Suppressor macrophage (primary cell): ENCODE measurements around the gene HASPIN.

Experiments
- DNase-seq, 4 experiments: peaks; one replicate each; pipeline ENCODE4 v3.0.0-alpha.2; 2020 to 2022

Gene HASPIN

DNA sequence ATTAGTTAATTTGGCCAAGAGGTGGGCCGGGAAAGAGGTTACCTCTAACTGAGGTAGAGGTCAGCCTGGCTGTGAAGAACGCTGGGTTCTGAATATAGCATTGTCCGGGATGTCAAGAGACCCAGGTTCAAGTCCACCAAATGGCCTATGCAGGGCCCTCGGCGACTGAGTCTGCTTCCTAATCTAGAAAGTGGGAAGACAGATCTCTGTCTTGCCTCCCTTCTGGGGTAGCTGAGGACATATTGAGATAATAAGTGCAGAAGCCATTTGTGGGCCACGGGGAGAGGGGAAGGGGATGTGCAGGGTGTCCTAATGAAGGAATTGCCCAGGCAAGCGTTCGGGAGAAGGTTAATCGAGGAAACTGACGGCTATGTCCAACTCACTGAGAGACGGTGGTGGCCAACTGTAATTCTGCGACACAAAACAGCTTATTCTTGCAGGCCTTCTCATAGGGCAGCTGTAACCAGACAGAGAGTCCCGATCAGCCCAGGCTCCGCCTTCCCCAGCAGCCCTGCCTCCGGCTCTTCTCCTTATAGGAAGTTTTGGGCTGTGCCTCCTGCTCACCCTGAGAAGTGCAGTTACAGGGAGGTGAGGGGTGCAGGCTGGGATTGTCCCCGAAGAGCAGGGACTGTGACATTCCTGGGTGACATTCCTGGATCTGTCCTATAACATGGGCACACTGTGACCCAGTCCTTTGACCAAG, 15.9 kb downstream of the HASPIN start:
- no peak for DNase-seq

DNA sequence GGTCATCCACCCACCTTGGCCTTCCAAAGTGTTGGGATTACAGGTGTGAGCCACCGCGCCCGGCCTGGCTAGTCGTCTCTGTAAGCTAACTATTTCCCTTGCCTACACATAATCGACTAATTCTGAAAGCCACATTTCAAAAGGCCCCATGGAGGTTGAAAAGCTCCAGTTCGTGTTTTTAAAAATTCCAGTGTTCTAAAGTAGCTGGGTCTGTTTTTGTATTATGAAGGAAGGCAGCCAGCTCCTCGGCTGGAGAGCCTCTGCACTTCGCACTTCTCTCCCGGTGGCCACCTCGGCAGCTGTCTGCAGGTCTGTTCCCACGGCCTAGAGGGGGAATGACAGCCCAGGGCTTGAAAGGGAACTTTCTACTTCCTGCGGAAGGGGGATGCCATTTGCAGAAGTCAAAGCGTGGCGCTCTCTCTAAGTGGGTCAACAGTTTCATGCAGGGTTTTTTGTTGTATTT, 16.9 kb downstream of the HASPIN start:
- peak; percentile 82 to 93 (median 92) for DNase-seq

DNA sequence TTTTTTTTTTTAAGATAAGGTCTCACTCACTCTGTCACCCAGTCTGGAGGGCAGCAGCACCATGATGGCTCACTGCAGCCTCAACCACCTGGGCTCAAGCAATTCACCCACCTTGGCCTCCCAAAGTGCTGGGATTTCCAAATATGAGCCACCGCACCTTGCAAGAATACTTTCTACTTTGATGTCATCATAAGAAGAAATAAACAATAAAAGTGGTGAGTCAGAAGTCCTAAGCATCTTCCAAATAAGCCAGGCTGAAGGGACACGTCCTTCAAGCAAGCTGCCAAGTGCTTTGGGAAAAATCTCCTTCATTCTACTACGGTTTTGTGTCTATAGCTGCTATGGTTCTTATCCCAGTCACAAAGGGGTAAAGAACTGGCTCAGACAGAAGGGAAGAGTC, 20.3 kb downstream of the HASPIN start:
- DNase-seq: no peak

DNA sequence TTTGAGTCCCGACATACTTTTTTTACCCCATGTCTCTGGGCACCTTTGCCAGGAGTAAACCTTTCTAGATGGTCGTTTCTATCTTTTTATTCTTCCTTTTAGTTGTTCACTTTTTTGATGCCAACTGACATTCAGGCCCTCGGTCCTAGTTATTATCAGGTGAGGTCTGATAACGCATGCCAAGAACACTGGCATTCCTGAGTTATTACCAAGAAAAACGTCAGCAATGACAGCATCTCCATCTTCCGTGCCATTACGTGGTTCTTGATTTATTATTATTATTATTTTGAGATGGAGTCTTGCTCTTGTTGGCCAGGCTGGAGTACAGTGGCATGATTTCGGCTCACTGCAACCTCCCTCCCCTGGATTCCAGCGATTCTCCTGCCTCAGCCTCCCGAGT, 21.4 kb downstream of the HASPIN start:
- DNase-seq: no peak

GRCh38 chr17:3747805-3748204, 24.1 kb downstream of the HASPIN start:
- DNase-seq: no peak

- DNase-seq: no peak
Measured at GRCh38 chr17:3748576-3748975, 24.9 kb downstream of the HASPIN start.

- DNase-seq: no peak
Measured at GRCh38 chr17:3750296-3750695, 26.6 kb downstream of the HASPIN start.

GRCh38 chr17:3750926-3751325, 27.2 kb downstream of the HASPIN start:
- DNase-seq: no peak

- no peak for DNase-seq
Measured at GRCh38 chr17:3751836-3752235, 28.1 kb downstream of the HASPIN start.

DNA sequence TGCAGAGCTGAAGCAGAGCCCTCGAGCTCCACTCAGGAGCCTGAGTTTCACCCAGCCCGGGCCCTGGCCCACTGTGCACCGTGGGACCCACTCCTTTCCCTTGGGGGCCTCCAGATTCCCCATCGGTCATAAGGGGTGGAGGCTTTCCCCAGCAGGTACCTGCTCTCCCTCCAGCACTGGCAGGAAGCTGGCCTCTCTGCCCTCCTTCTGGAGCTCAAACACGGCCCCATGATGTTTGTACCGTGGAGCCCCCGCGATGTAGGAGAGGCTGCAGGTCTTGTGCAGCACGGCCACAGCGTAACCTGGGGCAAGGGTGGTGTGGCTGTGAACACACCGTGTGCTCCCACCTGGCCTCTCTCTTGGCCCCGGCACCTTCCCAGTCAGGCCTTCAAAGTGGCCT, 29.9 kb downstream of the HASPIN start:
- no peak for DNase-seq

- no peak for DNase-seq
Measured at GRCh38 chr17:3754066-3754457, 30.4 kb downstream of the HASPIN start.

GRCh38 chr17:3754458-3755334, 31.0 kb downstream of the HASPIN start:
- DNase-seq: peak in 1 of 4 experiments; percentile 55

DNA sequence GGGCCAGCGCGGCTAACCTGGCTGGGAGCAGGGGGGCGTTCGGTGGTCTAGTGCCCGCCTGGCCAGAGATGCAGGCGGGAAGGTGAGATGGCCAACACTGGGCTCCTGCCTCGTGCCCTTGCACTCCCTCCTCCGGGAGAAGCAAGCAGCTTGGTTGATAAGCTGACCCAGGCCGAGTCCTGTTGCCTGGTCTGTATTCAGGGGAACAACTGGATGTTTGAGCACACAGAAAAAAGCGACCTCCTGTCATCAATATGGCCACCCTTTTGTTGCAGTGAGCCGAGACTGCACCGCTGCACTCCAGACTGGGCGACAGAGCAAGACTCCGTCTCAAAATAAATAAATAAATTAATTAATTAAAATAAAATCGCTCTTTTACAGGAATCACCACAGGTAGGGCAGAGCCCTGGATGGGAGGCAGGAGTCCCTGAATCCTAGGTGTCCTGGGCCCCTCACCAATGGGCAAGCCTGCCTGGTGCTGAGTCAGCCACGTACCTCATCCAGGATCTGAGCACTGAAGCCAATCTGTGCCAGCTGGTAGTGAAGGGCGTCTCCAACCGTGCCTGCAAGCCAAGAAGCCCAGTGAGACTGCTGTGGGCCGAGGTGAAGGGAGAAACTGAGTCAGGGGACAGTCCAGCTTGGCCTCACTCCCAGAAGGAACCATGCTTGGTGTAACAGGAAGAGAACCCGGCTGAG, 31.8 kb downstream of the HASPIN start:
- no peak for DNase-seq

DNA sequence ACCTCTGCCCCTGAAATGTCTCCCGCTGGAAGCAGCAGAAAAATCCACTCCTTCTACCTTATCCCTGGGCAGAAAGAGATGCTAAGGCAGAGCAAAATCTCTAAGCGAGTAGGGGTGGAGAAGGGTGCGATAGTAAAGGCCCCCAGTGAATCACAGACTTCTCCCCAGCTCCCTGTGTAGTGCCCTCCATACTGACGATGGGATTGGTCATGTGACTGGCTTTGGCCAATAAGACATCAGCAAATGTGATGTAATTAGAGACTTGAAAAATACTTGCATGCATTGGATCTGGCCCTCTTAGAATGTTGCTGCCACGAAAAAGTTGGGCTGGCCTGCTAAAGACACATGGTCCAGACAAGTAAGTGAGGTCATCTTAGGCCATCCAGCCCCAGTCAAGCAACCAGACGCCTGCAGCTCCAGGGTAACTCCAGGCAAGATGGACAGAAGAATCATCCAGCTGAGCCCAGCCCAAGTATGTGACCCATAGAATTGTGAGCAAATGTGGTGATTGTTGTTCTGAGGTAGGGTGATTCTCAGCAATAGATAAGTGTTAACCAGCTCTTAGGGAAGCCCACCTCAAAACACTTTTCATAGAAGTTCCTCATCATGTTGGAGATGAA, 36.0 kb downstream of the HASPIN start:
- no peak for DNase-seq

DNA sequence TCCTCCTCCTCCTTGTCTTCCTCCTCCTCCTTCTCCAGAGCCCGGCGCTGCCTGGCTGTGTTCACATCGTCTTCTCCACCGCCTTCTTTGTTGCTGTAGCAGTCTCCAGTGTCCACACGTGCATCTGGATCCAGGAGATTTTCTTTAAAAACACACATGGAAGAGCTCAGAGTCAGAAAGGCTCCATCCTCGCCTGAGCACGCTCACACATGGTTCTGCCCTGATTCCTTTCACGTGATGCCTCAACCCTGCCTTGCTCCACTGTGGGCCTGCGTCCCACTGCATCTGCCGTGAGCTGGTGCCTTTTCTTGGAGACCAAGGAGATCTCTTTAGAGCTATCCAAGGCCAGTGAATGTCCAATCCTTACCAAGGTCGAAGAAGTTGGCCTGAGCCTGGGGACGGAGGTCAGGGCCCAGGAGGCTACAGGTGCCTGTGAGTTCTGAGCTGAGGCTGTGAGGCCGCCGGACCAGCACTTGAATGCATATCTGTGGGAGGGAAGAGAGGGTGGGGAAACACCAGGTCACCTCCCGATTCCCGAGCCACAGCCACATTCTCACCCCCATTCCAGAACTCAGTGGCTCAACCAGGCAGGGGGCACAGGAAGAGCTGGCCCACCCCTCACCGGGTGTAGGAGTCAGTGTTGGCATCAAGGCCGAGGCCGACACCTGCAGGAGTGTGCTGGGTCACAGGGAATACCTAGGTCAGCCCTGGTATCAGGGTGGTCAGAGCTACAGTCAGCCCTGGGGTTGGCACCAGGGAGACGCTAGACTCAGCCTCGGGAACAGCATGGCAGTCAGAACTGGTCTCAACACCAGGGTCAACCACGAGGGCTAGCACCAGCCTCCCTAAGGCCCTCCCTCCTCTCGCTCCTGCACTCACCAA, 37.6 kb downstream of the HASPIN start:
- DNase-seq: no peak

- no peak for DNase-seq
Measured at GRCh38 chr17:3761918-3762380, 38.2 kb downstream of the HASPIN start.

DNA sequence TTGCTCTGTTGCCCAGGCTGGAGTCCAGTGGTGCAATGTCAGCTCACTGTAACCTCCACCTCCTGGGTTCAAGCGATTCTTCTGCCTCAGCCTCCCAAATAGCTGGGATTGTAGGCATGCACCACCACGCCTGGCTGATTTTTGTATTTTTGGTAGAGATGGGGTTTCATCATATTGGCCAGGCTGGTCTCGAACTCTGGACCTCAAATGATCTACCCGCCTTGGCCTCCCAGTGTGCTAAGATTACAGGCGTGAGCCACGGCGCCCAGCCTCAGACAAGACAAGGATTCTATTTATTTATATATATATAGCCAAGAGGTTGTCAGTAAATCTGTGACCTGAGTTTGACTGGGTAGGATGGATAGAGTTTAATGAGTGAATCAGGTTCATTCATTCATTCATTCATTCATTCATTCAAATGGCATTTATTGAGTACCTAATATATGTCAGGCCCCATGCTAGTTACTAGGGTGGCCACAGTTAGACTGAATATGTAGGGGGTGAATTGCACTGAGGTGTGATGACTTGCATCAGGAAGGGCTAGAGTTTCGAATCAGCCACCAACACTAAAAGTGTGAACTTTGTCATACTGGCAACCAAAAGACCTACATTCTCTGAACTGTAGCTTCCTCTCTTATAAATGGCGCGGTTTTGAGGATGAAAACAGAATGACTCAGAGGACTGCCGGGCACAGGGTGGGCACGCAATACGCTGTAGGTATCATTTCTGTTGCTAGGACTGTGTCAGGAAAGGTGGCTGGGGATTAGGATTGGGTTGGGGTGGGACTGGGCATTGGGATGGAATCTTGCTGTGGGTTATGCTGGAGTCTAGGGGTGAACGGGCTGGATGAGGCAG, 39.4 kb downstream of the HASPIN start:
- peak; percentile 49 to 75 (median 68) for DNase-seq

DNA sequence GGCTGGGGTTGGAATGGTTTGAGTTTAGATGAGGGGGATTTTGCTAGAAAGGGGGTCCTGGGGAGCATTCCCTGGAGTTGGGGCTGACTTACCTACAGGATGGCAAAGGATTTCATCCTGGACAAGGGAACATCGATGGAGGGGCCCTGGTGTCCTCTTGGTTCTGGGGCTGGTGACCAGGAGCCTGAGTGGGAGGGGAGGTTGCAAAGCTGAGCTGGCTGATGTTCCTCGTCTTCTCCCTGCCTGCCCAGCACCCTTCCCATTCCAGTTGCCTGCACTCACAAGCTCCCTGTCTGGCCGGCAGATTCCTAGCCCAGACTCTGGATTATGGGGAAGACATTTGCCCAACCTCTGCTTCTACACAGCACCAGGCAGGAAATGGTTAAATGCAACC, 40.1 kb downstream of the HASPIN start:
- DNase-seq: peak; percentile 8 to 72 (median 49)

- DNase-seq: no peak
Measured at GRCh38 chr17:3765981-3766380, 42.3 kb downstream of the HASPIN start.

GRCh38 chr17:3766779-3767178, 43.1 kb downstream of the HASPIN start:
- no peak for DNase-seq

DNA sequence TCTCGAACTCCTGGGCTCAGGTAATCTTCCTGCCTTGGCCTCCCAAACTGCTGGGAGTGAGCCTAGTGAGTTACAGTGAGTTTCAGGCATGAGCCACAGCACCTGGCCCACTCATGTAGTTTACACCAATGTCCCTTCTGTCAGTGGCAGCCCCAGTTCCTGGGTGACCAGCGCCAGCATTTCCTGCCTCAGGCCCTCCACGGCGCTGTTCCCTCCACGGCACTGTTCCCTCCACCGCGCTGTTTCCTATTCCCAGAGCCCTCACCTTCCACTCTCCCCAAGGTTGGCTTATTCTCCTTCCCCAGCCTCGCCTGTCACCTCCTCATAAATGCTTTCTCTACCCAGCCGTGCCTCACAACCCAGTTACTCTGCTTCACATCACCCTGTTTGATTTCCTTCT, 44.6 kb downstream of the HASPIN start:
- DNase-seq: no peak
